Measurements from ENCODE around the gene TAS2R40. TPM values are rescaled to one million over a fixed set of nuclear protein-coding genes. Genes with fewer than 3 reads are reported as not detected.

Gene TAS2R40
- total RNA-seq, 1 donor from 2014 or later = not detected

GRCh38 chr7:143222782-143223181 lies 945 bp downstream of the TAS2R40 start:
- DNase-seq (ENCODE audit: low read depth) = no peak
- TF ChIP-seq, protein P1, sequence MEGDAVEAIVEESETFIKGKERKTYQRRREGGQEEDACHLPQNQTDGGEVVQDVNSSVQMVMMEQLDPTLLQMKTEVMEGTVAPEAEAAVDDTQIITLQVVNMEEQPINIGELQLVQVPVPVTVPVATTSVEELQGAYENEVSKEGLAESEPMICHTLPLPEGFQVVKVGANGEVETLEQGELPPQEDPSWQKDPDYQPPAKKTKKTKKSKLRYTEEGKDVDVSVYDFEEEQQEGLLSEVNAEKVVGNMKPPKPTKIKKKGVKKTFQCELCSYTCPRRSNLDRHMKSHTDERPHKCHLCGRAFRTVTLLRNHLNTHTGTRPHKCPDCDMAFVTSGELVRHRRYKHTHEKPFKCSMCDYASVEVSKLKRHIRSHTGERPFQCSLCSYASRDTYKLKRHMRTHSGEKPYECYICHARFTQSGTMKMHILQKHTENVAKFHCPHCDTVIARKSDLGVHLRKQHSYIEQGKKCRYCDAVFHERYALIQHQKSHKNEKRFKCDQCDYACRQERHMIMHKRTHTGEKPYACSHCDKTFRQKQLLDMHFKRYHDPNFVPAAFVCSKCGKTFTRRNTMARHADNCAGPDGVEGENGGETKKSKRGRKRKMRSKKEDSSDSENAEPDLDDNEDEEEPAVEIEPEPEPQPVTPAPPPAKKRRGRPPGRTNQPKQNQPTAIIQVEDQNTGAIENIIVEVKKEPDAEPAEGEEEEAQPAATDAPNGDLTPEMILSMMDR (conservative IDR thresholded peaks at IDR 0.05; ENCODE audit: low read depth, low read length) = no peak
- H3K4me3 ChIP-seq (ENCODE audit: low read depth, low read length) = no peak overlapping the region

GRCh38 chr7:143223784-143224183 lies 1.9 kb downstream of the TAS2R40 start:
- no peak for DNase-seq (ENCODE audit: low read depth)
- TF ChIP-seq, protein P1 (conservative IDR thresholded peaks at IDR 0.05; ENCODE audit: low read depth, low read length) = no peak
- H3K4me3 ChIP-seq (ENCODE audit: low read depth, low read length) = no peak overlapping the region

GRCh38 chr7:143225047-143225446 lies 3.2 kb downstream of the TAS2R40 start:
- TF ChIP-seq, protein P1 (conservative IDR thresholded peaks at IDR 0.05; ENCODE audit: low read depth, low read length) = no peak
- DNase-seq (ENCODE audit: low read depth) = no peak
- no peak overlapping the region for H3K4me3 ChIP-seq (ENCODE audit: low read depth, low read length)

GRCh38 chr7:143227806-143228205 lies 6.0 kb downstream of the TAS2R40 start:
- TF ChIP-seq, protein P1 (conservative IDR thresholded peaks at IDR 0.05; ENCODE audit: low read depth, low read length) = no peak
- DNase-seq (ENCODE audit: low read depth) = no peak
- H3K4me3 ChIP-seq (ENCODE audit: low read depth, low read length) = no peak overlapping the region

DNA sequence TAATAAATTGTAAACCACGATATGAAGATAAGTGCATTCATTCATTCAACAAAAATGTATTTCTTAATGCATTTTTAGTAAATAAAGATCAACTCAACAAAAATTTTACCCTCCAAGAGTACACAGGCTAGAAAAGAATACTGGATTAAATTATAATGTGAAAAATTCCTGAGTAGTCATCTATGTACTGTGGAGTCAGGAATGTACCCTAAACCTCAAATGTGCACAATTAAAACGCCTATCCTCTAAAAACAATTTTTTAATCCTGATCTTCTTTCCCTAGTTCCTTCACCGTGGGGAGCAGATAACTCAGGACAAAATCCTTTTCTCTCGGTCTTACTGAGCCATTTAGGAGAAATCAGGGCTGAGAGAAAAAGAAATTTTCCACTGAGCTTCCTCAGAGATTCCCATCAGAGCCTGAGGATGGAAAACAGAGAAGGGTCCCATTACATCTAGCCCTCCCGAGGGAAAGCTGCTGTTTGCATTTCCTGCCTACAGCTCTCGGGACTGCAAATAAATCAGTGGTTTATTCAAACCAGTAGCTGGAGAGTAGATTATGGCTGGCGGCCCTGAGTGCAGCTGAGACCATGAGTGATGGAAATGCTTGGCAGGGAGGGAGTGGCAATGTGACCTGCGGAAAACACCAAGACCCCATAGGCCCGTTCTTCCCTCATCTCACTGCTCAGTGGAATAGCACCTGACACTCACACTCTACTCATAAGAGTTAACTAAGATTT lies 7.4 kb downstream of the TAS2R40 start:
- no peak overlapping the region for H3K4me3 ChIP-seq (ENCODE audit: low read depth, low read length)
- TF ChIP-seq, protein P1 (conservative IDR thresholded peaks at IDR 0.05; ENCODE audit: low read depth, low read length) = no peak
- no peak for DNase-seq (ENCODE audit: low read depth)

DNA sequence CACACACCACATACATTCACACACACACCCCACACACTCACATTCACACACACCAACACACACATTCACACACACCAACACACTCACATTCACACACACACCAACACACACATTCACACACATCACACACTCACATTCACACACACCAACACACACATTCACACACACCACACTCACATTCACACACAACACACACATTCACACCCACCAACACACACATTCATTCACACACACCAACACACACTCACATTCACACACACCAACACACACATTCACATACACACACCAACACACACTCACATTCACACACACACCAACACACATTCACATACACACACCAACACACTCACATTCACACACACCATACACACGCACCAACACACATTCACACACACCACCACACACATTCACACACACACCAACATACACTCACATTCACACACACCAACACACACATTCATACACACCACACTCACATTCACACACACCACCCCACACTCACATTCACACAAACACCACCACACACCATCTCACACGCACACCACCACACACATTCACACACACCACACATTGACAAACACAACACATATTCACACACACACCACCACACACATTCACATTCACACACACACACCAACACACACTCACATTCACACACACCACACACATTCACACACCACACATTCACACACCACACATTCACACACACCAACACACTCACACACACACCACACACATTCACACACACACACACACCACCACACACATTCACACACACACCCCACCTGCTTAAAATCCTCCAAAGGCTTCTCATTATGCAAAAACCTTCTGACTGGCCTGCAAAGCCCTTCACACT lies 9.0 kb downstream of the TAS2R40 start:
- no peak overlapping the region for H3K4me3 ChIP-seq (ENCODE audit: low read depth, low read length)
- TF ChIP-seq, protein P1 (conservative IDR thresholded peaks at IDR 0.05; ENCODE audit: low read depth, low read length) = no peak
- DNase-seq (ENCODE audit: low read depth) = no peak
